ENCODE measurements around the gene SPATA18.

- TF ChIP-seq ZNF580 (tag by site-specific recombination; IDR thresholded peaks at IDR 0.05) = no peak
- no peak for TF ChIP-seq CTCF (tag by site-specific recombination; IDR thresholded peaks at IDR 0.05)
- TF ChIP-seq ZNF214 (tag by site-specific recombination; IDR thresholded peaks at IDR 0.05; ENCODE audit: borderline replicate concordance) = no peak
- no peak for TF ChIP-seq ZNF514 (tag by site-specific recombination; IDR thresholded peaks at IDR 0.05)
- no peak for TF ChIP-seq ZNF311 (tag by site-specific recombination; IDR thresholded peaks at IDR 0.05; ENCODE audit: borderline replicate concordance)
- no peak for TF ChIP-seq PBX3 (CRISPR knock-in tag; IDR thresholded peaks at IDR 0.05)
- no peak for TF ChIP-seq REST (tag by site-specific recombination; IDR thresholded peaks at IDR 0.05)
- no peak for TF ChIP-seq ZNF184 (tag by site-specific recombination; IDR thresholded peaks at IDR 0.05)
These were observed 43.5 kb downstream of the SPATA18 start for GRCh38 chr4:52094376-52095145.

All from HEK293 (cell line).